ENCODE measurements around the gene PRKD1.
"Not testable (repeated sequence)": the region's sequence is repeated elsewhere in the genome, so short reads cannot be mapped to it uniquely, and the experiment has no call there.

PRKD1 gene

GRCh38 chr14:29789475-29789874 lies 138.2 kb downstream of the PRKD1 start:
- no peak for DNase-seq

GRCh38 chr14:29788093-29788492 lies 139.6 kb downstream of the PRKD1 start:
- DNase-seq, result no peak

GRCh38 chr14:29783556-29783955 lies 144.1 kb downstream of the PRKD1 start:
- no peak for DNase-seq

GRCh38 chr14:29782041-29782440 lies 145.6 kb downstream of the PRKD1 start:
- DNase-seq, result no peak

DNA sequence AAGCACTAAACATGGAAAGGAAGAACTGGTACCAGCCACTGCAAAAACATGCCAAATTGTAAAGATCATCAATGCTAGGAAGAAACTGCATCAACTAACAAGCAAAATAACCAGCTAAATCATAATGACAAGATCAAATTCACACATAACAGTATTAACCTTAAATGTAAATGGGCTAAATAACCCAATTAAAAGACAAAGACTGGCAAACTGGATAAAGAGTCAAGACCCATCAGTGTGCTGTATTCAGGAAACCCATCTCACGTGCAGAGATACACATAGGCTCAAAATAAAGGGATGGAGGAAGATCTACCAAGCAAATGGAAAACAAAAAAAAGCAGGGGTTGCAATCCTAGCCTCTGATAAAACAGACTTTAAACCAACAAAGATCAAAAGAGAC lies 150.5 kb downstream of the PRKD1 start:
- DNase-seq, result not testable (repeated sequence)

GRCh38 chr14:29773990-29774389 lies 153.7 kb downstream of the PRKD1 start:
- no peak for DNase-seq

DNA sequence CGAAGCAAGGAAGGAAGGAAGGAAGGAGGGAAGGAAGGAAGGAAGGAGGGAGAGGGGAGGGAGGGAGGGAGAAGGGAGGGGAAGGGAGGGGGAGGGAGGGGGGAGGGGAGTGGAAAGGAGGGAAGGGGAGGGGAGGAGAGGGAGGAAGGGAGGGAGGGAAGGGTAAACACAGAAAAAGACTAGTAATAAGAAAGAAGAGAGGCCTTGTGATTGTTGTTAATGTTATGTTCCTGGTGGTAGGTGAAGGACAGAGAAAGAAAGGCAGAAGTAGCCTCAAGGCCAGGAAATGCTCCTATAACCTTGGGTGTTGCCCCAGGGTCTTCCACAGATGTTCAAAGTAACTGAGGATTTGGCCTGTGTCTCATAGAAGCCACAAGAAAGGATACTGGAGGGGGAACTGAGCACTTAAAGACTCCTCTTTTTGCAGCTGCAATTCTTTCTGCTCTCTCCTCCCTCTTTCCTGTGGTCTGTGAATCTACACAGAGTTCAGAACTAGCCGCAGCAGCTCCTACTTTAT lies 164.2 kb downstream of the PRKD1 start:
- DNase-seq, result no peak

- DNase-seq, result no peak
Observed at GRCh38 chr14:29759521-29760340, 167.9 kb downstream of the PRKD1 start.

- DNase-seq, result no peak
Observed at GRCh38 chr14:29757711-29758233, 169.9 kb downstream of the PRKD1 start.

DNA sequence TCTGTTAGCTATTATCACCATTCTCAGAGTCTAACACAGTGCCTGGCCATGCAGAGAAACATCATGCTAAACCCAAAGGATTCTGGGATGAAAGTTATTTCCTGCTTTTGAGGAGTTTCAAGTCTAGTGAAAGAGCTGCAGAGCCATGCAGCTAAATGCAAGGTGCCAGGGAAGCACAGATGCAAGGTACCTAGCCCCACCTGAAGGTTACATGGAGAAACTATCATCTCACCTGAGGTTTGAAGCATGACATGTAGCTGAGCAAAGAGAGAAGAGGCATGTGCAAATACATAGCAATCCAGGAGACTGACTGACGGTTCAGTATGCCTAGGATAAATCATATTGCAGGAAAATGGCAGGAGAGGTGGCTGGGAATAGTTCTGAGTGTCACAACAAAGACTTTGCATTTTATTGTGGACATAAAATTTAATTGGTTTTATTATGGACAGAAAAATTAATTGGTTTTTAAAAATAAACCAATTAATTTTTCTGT lies 170.4 kb downstream of the PRKD1 start:
- DNase-seq, result no peak

DNA sequence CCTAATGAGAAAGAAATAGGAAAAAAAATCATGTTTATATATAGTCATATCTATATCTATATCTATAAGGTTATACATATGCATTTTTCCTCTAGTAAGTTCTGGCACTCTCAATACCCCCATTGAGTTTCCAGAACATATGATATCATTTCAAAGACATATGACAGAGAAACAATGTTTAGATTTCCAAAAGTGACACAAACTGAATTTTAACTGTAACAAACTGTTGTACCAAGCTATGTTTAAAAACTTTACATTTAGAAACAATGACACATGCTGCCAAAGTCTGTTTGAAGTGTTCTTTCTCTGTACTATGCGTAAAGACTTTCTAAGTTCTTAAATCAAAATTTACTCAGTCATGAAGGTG lies 171.6 kb downstream of the PRKD1 start:
- DNase-seq, result no peak

DNA sequence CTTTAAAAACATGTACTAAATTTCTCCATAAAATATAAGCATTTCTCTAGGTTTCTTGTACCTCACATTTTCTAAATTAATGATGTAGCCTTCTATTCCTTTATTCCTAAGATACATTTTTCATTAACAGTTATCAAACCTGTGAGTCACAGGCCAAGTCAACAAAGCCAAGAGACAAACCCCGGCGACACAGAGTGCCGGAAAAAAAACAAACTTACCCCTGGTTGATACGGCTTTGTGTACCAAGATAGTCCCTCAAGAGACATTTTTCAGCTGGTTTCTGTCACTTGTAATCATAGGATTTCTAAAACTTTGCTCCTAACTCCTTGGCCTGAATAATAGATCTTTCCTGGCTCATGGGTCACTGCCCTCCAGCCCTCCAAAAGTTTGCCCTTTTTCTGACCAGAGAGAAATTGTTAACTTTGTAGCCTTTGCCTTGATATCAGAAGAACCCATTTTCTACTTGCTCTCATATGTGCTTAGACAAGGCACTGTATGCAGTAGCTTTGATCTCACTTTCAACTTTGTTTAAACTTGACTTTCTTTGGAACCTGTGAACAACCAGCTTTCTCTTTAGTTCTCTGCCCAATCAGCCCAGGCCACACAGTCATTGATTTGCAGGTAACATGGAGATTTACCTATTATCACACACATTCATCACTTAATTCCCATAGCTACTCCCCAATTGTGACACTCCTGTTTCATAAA lies 172.2 kb downstream of the PRKD1 start:
- no peak for DNase-seq

DNA sequence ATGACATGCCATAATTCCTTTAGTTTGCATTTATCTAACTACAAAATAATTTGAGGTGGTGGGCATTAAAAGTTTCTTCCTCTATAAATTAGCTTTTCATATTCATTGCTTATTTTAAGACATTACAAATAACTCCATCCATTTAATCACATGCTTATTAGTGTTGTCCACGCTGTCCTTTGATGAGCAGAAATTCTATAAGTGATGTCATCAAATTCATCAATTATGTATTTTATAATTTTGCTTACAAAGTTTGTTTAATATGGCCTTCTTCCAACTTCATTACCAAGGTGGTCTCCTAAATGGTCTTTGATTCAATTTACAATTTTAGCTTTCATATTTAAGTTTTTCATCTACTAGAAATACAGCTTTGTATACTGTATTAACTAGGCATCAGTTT lies 173.5 kb downstream of the PRKD1 start:
- no peak for DNase-seq

DNA sequence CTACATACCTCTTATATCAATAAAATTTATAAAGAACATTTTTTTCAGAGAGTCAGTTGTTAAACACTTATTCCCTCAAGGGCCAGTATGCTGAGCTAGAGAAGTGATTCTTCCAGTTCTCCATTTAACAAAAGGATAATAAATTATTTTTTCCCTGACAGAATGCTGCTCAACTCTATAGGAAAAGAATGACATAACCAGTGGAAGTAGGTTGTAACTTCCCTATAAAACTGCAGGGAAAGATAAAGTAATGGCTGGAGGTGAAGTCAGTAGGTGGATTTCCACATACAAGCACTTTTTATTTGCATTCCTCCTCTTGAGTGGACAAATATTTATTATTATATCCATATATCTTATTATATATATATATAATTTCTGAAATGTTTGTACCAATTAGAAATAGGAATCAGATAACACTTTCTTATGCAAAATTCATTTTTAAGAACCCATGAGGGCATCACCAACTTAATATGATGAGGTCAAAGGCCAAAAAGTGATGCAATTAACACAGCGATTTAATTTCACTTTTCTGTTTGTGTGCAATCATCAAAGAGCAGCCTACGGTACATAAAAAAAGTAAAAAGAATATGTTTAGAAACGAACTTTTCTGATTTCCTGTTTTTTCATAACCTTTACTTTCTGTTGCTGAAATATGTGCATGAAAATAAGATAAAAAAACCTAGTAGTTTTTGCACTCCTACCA lies 175.3 kb downstream of the PRKD1 start:
- DNase-seq, result no peak

GRCh38 chr14:29749829-29750228 lies 177.8 kb downstream of the PRKD1 start:
- DNase-seq, result no peak

DNA sequence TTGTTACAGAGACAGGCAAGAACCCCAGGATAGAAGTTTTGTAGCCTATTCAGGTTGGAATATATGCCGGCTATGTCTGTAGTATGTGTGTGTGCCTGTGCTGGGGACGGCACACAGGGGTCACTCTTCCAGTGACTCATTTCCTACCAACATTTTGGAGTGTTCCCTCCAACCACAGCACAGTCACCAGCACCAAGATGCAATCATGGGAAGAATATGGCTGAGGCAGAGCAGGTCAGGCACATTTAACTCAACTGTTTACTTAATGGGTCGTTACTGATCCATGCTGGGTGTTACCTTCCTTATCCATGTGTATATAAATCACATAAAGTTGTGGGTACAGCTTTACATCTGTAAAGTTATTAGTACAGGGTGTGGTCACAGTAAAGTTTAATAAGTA lies 178.3 kb downstream of the PRKD1 start:
- no peak for DNase-seq

DNA sequence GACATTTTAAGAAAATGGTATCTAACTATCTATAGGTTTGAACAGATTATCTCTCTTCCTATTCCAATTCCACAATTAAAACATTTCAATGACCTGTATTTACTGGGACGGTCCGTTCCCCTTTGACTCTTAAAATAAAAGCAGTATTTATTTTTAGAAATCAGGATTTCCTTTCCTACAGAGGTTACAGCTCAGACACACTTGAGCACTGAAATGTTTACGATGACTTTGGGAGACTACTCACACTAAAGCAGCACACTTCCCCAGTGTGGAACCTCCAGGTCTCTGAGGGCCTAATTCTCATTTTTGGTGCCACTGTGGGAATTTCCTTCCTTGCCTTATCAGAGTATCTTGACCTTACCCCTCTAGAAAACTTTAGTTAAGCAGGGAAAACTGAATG lies 181.8 kb downstream of the PRKD1 start:
- DNase-seq, result no peak

- no peak for DNase-seq
Observed at GRCh38 chr14:29743531-29743930, 184.1 kb downstream of the PRKD1 start.

- no peak for DNase-seq
Observed at GRCh38 chr14:29741909-29742401, 185.7 kb downstream of the PRKD1 start.

- no peak for DNase-seq
Observed at GRCh38 chr14:29740491-29740890, 187.2 kb downstream of the PRKD1 start.

GRCh38 chr14:29738950-29739349 lies 188.7 kb downstream of the PRKD1 start:
- DNase-seq, result no peak

- no peak for DNase-seq
Observed at GRCh38 chr14:29738056-29738455, 189.6 kb downstream of the PRKD1 start.

GRCh38 chr14:29735459-29735858 lies 192.2 kb downstream of the PRKD1 start:
- DNase-seq, result no peak

All from left hindlimb (tissue), 1 donor.